Measurements from ENCODE around the gene AGO4.

- TF ChIP-seq CTCF (IDR thresholded peaks at IDR 0.05; ENCODE audit: low read depth, low read length) (no peak), EZH2phosphoT487 (IDR thresholded peaks at IDR 0.05; ENCODE audit: low read depth) (no peak)
These were observed 45.7 kb upstream of the AGO4 start for GRCh38 chr1:35762141-35762540.

Measured in OCI-LY3 (cell line).